ENCODE measurements around the gene ESX1. TPM values are rescaled to one million over a fixed set of nuclear protein-coding genes. Genes with fewer than 3 reads are reported as not detected.
"Not testable (repeated sequence)": the region's sequence is repeated elsewhere in the genome, so short reads cannot be mapped to it uniquely, and the experiment has no call there.

Gene ESX1
- polyA plus RNA-seq, 2 of the 4 experiments (the other 2 are of a cell fraction) = 0.05 TPM; not detected in 1

- DNase-seq (ENCODE audit: low read depth in 1 of 2, low spot score in 1 of 2); H3K27ac ChIP-seq; H3K4me2 ChIP-seq; ATAC-seq; H3K9me3 ChIP-seq; FAIRE-seq; H3K4me3 ChIP-seq; H3K4me1 ChIP-seq; CTCF ChIA-PET: not testable (repeated sequence)
- peak; percentile 28; the same call in 1 of the 2 replicates for TF ChIP-seq ZC3H11A (IDR thresholded peaks at IDR 0.05)
- POLR2A ChIA-PET = interaction anchor here (1.1 kb wide), 1 partner anchor 43 kb away, joined by 11 read pairs; no protein-coding TSS in a partner anchor
- 63% methylated on average over 10 of the region's 10 CpGs for WGBS (ENCODE audit: missing lambda C conversion rate)
Measured at GRCh38 chrX:104230060-104230459, 24.7 kb downstream of the ESX1 start.

- DNase-seq (ENCODE audit: low read depth in 1 of 2, low spot score in 1 of 2) = no peak
- no peaks in the 10 kb centered on the region for H3K4me1 ChIP-seq
- no peak for ATAC-seq
- TF ChIP-seq HOXB5 (CRISPR knock-in tag; IDR thresholded peaks at IDR 0.05) (no peak), CTCF (IDR thresholded peaks at IDR 0.05) (no peak), BHLHE40 (IDR thresholded peaks at IDR 0.05; ENCODE audit: low read depth, low read length) (no peak)
- POLR2A ChIA-PET = no interaction called here
- whole genome bisulfite sequencing (ENCODE audit: missing lambda C conversion rate) = 49% methylated on average over 5 of the region's 5 CpGs
- H3K9me3 ChIP-seq = no peaks in the 10 kb centered on the region
- no peak overlapping the region for H3K4me3 ChIP-seq
- CTCF ChIA-PET = no interaction called here
- no peak overlapping the region for H3K27ac ChIP-seq
- no peak overlapping the region for H3K4me2 ChIP-seq
- no peak for FAIRE-seq
Measured at GRCh38 chrX:104211187-104211586, 43.5 kb downstream of the ESX1 start.

GRCh38 chrX:104205548-104205947 lies 49.2 kb downstream of the ESX1 start:
- ChIA-PET CTCF (interaction anchor here (0.9 kb wide), 1 partner anchor 10 kb away, joined by 6 read pairs; no protein-coding TSS in a partner anchor), POLR2A (no interaction called here)
- DNase-seq (ENCODE audit: low read depth in 1 of 2, low spot score in 1 of 2) (no peak), ATAC-seq (no peak), FAIRE-seq (no peak)
- WGBS (ENCODE audit: missing lambda C conversion rate) = 82% methylated on average over 5 of the region's 5 CpGs
- Histone ChIP-seq H3K4me1 (no peaks in the 10 kb centered on the region), H3K4me3 (no peak overlapping the region), H3K9me3 (no peaks in the 10 kb centered on the region), H3K27ac (no peak overlapping the region), H3K4me2 (no peak overlapping the region)
- TF ChIP-seq TP53 (CRISPR knock-in tag; IDR thresholded peaks at IDR 0.05) (no peak), MAFK (IDR thresholded peaks at IDR 0.05; ENCODE audit: partially characterized antibody) (peak; percentile 76)

Other genes starting within 250 kb of the ESX1 start
- not detected in 2 replicates for gene H2BW1, start 241.2 kb downstream of the ESX1 start, polyA plus RNA-seq (2011; rRNA removed)
- gene H2BW1, start 241.2 kb downstream of the ESX1 start, polyA plus RNA-seq (2017; fragmentation: RNase III; extraction: RNeasy Plus Mini Kit Qiagen cat#74134 plus additional on column Dnase treatment) = not detected in 3 replicates
- not detected in 2 replicates for gene H2BW2, start 215.0 kb downstream of the ESX1 start, polyA plus RNA-seq (2011; rRNA removed)
- not detected in 3 replicates for gene H2BW2, start 215.0 kb downstream of the ESX1 start, polyA plus RNA-seq (2017; fragmentation: RNase III; extraction: RNeasy Plus Mini Kit Qiagen cat#74134 plus additional on column Dnase treatment)
- 0.81 and 1.1 TPM in 2 replicates for gene TMSB15C, start 178.7 kb downstream of the ESX1 start, polyA plus RNA-seq (2011; rRNA removed)
- gene TMSB15C, start 178.7 kb downstream of the ESX1 start, polyA plus RNA-seq (2017; fragmentation: RNase III; extraction: RNeasy Plus Mini Kit Qiagen cat#74134 plus additional on column Dnase treatment) = 0.58 to 0.96 TPM (median 0.79 TPM) in 3 replicates
- gene ZCCHC18, start 142.4 kb downstream of the ESX1 start, polyA plus RNA-seq (2011; rRNA removed) = 0.26 and 0.35 TPM in 2 replicates
- 0.14 to 0.22 TPM (median 0.19 TPM) in 3 replicates for gene ZCCHC18, start 142.4 kb downstream of the ESX1 start, polyA plus RNA-seq (2017; fragmentation: RNase III; extraction: RNeasy Plus Mini Kit Qiagen cat#74134 plus additional on column Dnase treatment)
- 3.3 and 5.0 TPM in 2 replicates for gene SLC25A53, start 97.9 kb downstream of the ESX1 start, polyA plus RNA-seq (2011; rRNA removed)
- gene SLC25A53, start 97.9 kb downstream of the ESX1 start, polyA plus RNA-seq (2017; fragmentation: RNase III; extraction: RNeasy Plus Mini Kit Qiagen cat#74134 plus additional on column Dnase treatment) = 4.6 to 5.5 TPM (median 4.9 TPM) in 3 replicates
- 16.6 and 20.1 TPM in 2 replicates for gene FAM199X, start 88.5 kb downstream of the ESX1 start, polyA plus RNA-seq (2011; rRNA removed)
- 24.2 to 26.4 TPM (median 25.8 TPM) in 3 replicates for gene FAM199X, start 88.5 kb downstream of the ESX1 start, polyA plus RNA-seq (2017; fragmentation: RNase III; extraction: RNeasy Plus Mini Kit Qiagen cat#74134 plus additional on column Dnase treatment)